K562 (cell line): ENCODE results near the gene ALAS2. TPM values are rescaled to one million over a fixed set of nuclear protein-coding genes. Genes with fewer than 3 reads are reported as not detected.

Source experiments
- ATAC-seq: fragments of 200-7000 bp; cut with Tn5 transposase; 3 replicates; pipeline ENCODE4 v1.9.1; 2020; ENCODE audit warnings: moderate library complexity
- BruUV-seq: library from RNA; stranded (reverse); fragments of 400-500 nt; replicated peaks from 2 replicates; lab custom pipeline; 2021; lab: Mats Ljungman, UMichigan
- CTCF ChIA-PET: fragments of 300-600 bp; formaldehyde crosslinking; extraction: SDS; loops from one replicate; lab custom pipeline; 2021; ENCODE audit warnings: low intra/inter-chr PET ratio; lab: Yijun Ruan, JAX
- POLR2A ChIA-PET: fragments of 300-600, 350-650 bp; sonication (Branson Sonifier 250); formaldehyde crosslinking; extraction: SDS; loops from one replicate; lab custom pipeline; 2021; ENCODE audit warnings: antibody characterized with exemption, inconsistent platforms; lab: Yijun Ruan, JAX
- DNase-seq, 4 experiments: peaks; one replicate each; pipeline versions ENCODE4 v3.0.0 to v3.0.0-alpha.2; 2011 to 2018; ENCODE audit warnings: low spot score in 3 of 4, mixed read lengths in 3 of 4; ENCODE audit errors: extremely low read depth in 1 of 4
- FAIRE-seq: peaks from 2 replicates; lab custom pipeline; 2011; peaks lifted over from hg19 to GRCh38; lab: Jason Lieb, UNC
- H2AFZ ChIP-seq: 2 replicates; pipeline ENCODE4 v1.6.0; 2011; ENCODE audit warnings: low read depth, low read length, control low read depth, inconsistent platforms
- H3K27ac ChIP-seq: fragments of 200-600 bp; 3 replicates; pipeline ENCODE4 v1.8.0; 2011; ENCODE audit warnings: low read depth, mild to moderate bottlenecking, control low read depth, inconsistent platforms, low read length, moderate library complexity, mixed read lengths; ENCODE audit errors: extremely low read depth
- H3K27me3 ChIP-seq, 2 experiments: fragments of 300-600 bp in 1 of 2; 2 replicates in 1 of 2; 3 replicates in 1 of 2; pipeline versions ENCODE4 v1.6.0 to v1.8.0; 2011; ENCODE audit warnings: inconsistent platforms in 2 of 2, low read length in 2 of 2, mild to moderate bottlenecking in 1 of 2, mixed read lengths in 1 of 2, moderate library complexity in 1 of 2; ENCODE audit not compliant: control insufficient read depth in 2 of 2, insufficient read depth in 2 of 2
- H3K36me3 ChIP-seq: fragments of 300-600 bp; 3 replicates; pipeline ENCODE4 v1.8.0; 2011; ENCODE audit warnings: mild to moderate bottlenecking, low read length, inconsistent platforms; ENCODE audit not compliant: control insufficient read depth, insufficient read depth
- H3K4me1 ChIP-seq, 2 experiments: fragments of 200-600 bp in 1 of 2; replicated peaks in 1 of 2; 2 replicates in 1 of 2; 3 replicates in 1 of 2; pipeline versions ENCODE4 v1.5.1 to v1.8.0; 2011; ENCODE audit warnings: inconsistent platforms in 2 of 2, low read length in 2 of 2, mild to moderate bottlenecking in 1 of 2, mixed read lengths in 1 of 2, moderate library complexity in 1 of 2; ENCODE audit not compliant: control insufficient read depth in 2 of 2, insufficient read depth in 2 of 2
- H3K4me2 ChIP-seq: 2 replicates; pipeline ENCODE4 v1.6.1; 2011; ENCODE audit warnings: low read length, control low read depth, inconsistent platforms, mixed read lengths; ENCODE audit not compliant: insufficient read depth
- H3K4me3 ChIP-seq: fragments of 200-600 bp; sonication (generic), shearing (Covaris generic); 2 replicates; pipeline ENCODE4 v1.5.1; 2016; ENCODE audit warnings: control low read depth, inconsistent platforms
- H3K79me2 ChIP-seq: fragments of 200-600 bp; 3 replicates; pipeline ENCODE4 v1.8.0; 2011; ENCODE audit warnings: low read length, inconsistent platforms; ENCODE audit not compliant: control insufficient read depth, insufficient read depth
- H3K9ac ChIP-seq, 2 experiments: 2 replicates each; pipeline versions ENCODE4 v1.6.0 to v1.6.1; 2011; ENCODE audit warnings: low read depth in 2 of 2, low read length in 2 of 2, control low read depth in 1 of 2, inconsistent platforms in 1 of 2, mild to moderate bottlenecking in 1 of 2, mixed read lengths in 1 of 2; ENCODE audit not compliant: insufficient read depth in 1 of 2
- H3K9me1 ChIP-seq: one replicate; pipeline ENCODE4 v1.6.0; 2011; ENCODE audit warnings: inconsistent platforms, mild to moderate bottlenecking, low read length, moderate library complexity; ENCODE audit not compliant: control insufficient read depth, insufficient read depth
- H3K9me3 ChIP-seq: replicated peaks from 2 replicates; pipeline ENCODE4 v1.5.1; 2011; ENCODE audit warnings: low read depth, low read length, inconsistent platforms; ENCODE audit not compliant: control insufficient read depth, insufficient read depth
- H4K20me1 ChIP-seq: replicated peaks from 2 replicates; pipeline ENCODE4 v1.6.1; 2011; ENCODE audit warnings: low read length, inconsistent platforms, mixed read lengths; ENCODE audit not compliant: control insufficient read depth, insufficient read depth
- CREBBP ChIP-seq: IDR thresholded peaks from one replicate; pipeline ENCODE4 v1.6.1; 2012; ENCODE audit warnings: low read depth, mild to moderate bottlenecking, control low read depth, inconsistent platforms, low read length
- CTCF ChIP-seq, 3 experiments: IDR thresholded peaks in 2 of 3; conservative IDR thresholded peaks in 1 of 3; 2 replicates each; pipeline ENCODE4 v1.5.1; 2011 to 2012; ENCODE audit warnings: low read length in 3 of 3, mild to moderate bottlenecking in 3 of 3, control low read depth in 2 of 3, improper control_type of control experiment in 1 of 3, inconsistent platforms in 1 of 3, low read depth in 1 of 3, mixed read lengths in 1 of 3, moderate library complexity in 1 of 3; ENCODE audit not compliant: insufficient read depth in 2 of 3
- JUND ChIP-seq, 2 experiments: IDR thresholded peaks; 2 replicates in 1 of 2; 3 replicates in 1 of 2; pipeline ENCODE4 v1.6.1; 2011; ENCODE audit warnings: borderline replicate concordance in 2 of 2, low read depth in 2 of 2, low read length in 2 of 2, improper control_type of control experiment in 1 of 2, missing biosample characterization in 1 of 2, missing genetic modification characterization in 1 of 2, missing genetic modification reagents in 1 of 2
- KAT8 ChIP-seq: fragments of 450-650 bp; IDR thresholded peaks from 2 replicates; pipeline ENCODE4 v1.6.1; 2016; ENCODE audit warnings: low read depth, mild to moderate bottlenecking
- LARP7 ChIP-seq: fragments of 450-650 bp; IDR thresholded peaks from 2 replicates; pipeline ENCODE4 v1.6.1; 2016
- MCM7 ChIP-seq, 2 experiments: fragments of 450-650 bp; IDR thresholded peaks; 2 replicates each; pipeline ENCODE4 v1.6.1; 2016 to 2018
- NR1H2 ChIP-seq: sonication (generic); formaldehyde crosslinking; IDR thresholded peaks from 2 replicates; pipeline ENCODE4 v1.4.0; 2020; ENCODE audit warnings: mild to moderate bottlenecking, missing genetic modification reagents
- PHF20 ChIP-seq: fragments of 450-650 bp; IDR thresholded peaks from 2 replicates; pipeline ENCODE4 v1.6.1; 2018; ENCODE audit not compliant: partially characterized antibody
- SMARCB1 ChIP-seq: IDR thresholded peaks from 2 replicates; pipeline ENCODE4 v1.6.1; 2011; ENCODE audit warnings: improper control_type of control experiment, low read depth; ENCODE audit not compliant: insufficient read length
- SRF ChIP-seq, 2 experiments: fragments of 250-450, 450-650 bp in 1 of 2; sonication (Bioruptor Pico) in 1 of 2; sonication (generic) in 1 of 2; formaldehyde crosslinking; IDR thresholded peaks; 2 replicates each; pipeline versions ENCODE4 v1.5.0 to v1.5.1; 2020 to 2022; ENCODE audit warnings: mild to moderate bottlenecking in 1 of 2, missing genetic modification reagents in 1 of 2
- TCF7L2 ChIP-seq: fragments of 150-350 bp; IDR thresholded peaks from 2 replicates; pipeline ENCODE4 v1.6.1; 2016; ENCODE audit warnings: low read depth, mild to moderate bottlenecking, low read length, moderate library complexity
- in situ Hi-C: fragments of 300-500 bp; cut with MboI; formaldehyde crosslinking; loops from 4 replicates; pipeline ENCODE4 v1.15.0; 2018; ENCODE audit warnings: inconsistent platforms, mixed read lengths
- intact Hi-C: fragments of 100-400 bp; cut with micrococcal nuclease; formaldehyde crosslinking; loops from 2 replicates; pipeline ENCODE4 v1.14.2; 2022
- polyA plus RNA-seq, 8 experiments: library from polyadenylated mRNA; depleted of rRNA in 4 of 8; stranded (reverse) in 5 of 8; unstranded in 3 of 8; fragments of >200 nt; fragmentation: Nextera tagmentation in 2 of 8; fragmentation: Illumina TruSeq in 1 of 8; extraction: Ambion mirVana in 2 of 8; extraction: Trizol in 1 of 8; gene quantifications; 2 replicates each; pipeline versions ENCODE4 v1.2.1 to v1.2.3, GENCODE V29; 2011 to 2014; ENCODE audit warnings: inconsistent platforms in 1 of 8, missing spikeins in 1 of 8
- total RNA-seq, 7 experiments: library from RNA; depleted of rRNA in 6 of 7; stranded (reverse); fragments of >200 nt in 6 of 7; fragmentation: Illumina TruSeq in 2 of 7; extraction: Trizol in 2 of 7; gene quantifications; 2 replicates each; pipeline versions ENCODE4 v1.2.1 to v1.2.3, GENCODE V29; 2011 to 2021; ENCODE audit warnings: low replicate concordance in 1 of 7

The ALAS2 gene
- total and polyA plus RNA-seq, 9 of the 15 experiments (the other 6 are each of a cell fraction or from before 2014, with no cell fraction given): 14.6 to 101 (median 33.4) TPM

- Histone ChIP-seq H3K27ac (no peak overlapping the region), H3K9ac (no peak overlapping the region), H3K9me3 (no peaks in the 10 kb centered on the region), H3K9me1 (no peaks in the 10 kb centered on the region), H3K4me1 (no peaks in the 10 kb centered on the region), H3K36me3 (no peaks in the 10 kb centered on the region), H3K79me2 (no peaks in the 10 kb centered on the region), H3K27me3 (no peaks in the 10 kb centered on the region), H3K4me2 (no peak overlapping the region), H4K20me1 (no peaks in the 10 kb centered on the region), H3K4me3 (no peak overlapping the region), H2AFZ (0 out of 2 replicates have a peak overlapping the region, but pooled peaks have one; percentile 10)
- in situ Hi-C loops: no loop called here
- DNase-seq: no peak
- TF ChIP-seq CREBBP (no peak), KAT8 (no peak), SRF (CRISPR knock-in tag; IDR thresholded peaks at IDR 0.05) (no peak), PHF20 (no peak), NR1H2 (no peak), SMARCB1 (no peak), JUND (IDR thresholded peaks at IDR 0.05; ENCODE audit: borderline replicate concordance, low read depth, low read length) (no peak), JUND (tag; IDR thresholded peaks at IDR 0.05; ENCODE audit: borderline replicate concordance, low read depth, low read length) (no peak)
- no peak for FAIRE-seq
- ATAC-seq: no peak
- POLR2A ChIA-PET: no interaction called here
- no TSS peak for BruUV-seq
- intact Hi-C loops: no loop called here
- CTCF ChIA-PET: no interaction called here
These were observed 51.3 kb downstream of the ALAS2 start for GRCh38 chrX:54979432-54979831.

- TF ChIP-seq MCM7 (IDR thresholded peaks at IDR 0.05) (no peak), LARP7 (no peak), TCF7L2 (no peak), CTCF (IDR thresholded peaks at IDR 0.05 in 2 of 3, conservative IDR thresholded peaks at IDR 0.05 in 1 of 3; ENCODE audit: insufficient read depth in 2 of 3, low read depth in 1 of 3, low read length in 3 of 3) (peak in 1 of 3 experiments; percentile 5; a peak in 1 of 6 replicates)
These were observed 52.3 kb downstream of the ALAS2 start for GRCh38 chrX:54978448-54978847.

More at GRCh38 chrX:54978448-54978847, 52.3 kb downstream of the ALAS2 start:
- DNase-seq (no peak), FAIRE-seq (no peak), ATAC-seq (no peak)
- intact Hi-C loops: no loop called here
- ChIA-PET CTCF (no interaction called here), POLR2A (no interaction called here)
- Histone ChIP-seq H2AFZ (no peak overlapping the region), H3K79me2 (no peaks in the 10 kb centered on the region), H3K4me3 (no peak overlapping the region), H3K9ac (no peak overlapping the region), H4K20me1 (no peaks in the 10 kb centered on the region), H3K27me3 (no peaks in the 10 kb centered on the region), H3K36me3 (no peaks in the 10 kb centered on the region), H3K27ac (no peak overlapping the region), H3K9me3 (no peaks in the 10 kb centered on the region), H3K9me1 (no peaks in the 10 kb centered on the region), H3K4me2 (no peak overlapping the region), H3K4me1 (no peaks in the 10 kb centered on the region)
- no TSS peak for BruUV-seq
- in situ Hi-C loops: no loop called here
